Central memory CD8-positive, alpha-beta T cell (primary cell): Measurements from ENCODE around the gene AGTRAP.

Experiments used
- ATAC-seq: fragments of 150-1000 bp; cut with Tn5 transposase; replicated peaks from 2 replicates; pipeline ENCODE4 v1.10.0; 2022; ENCODE audit warnings: mild to moderate bottlenecking, moderate FRiP score, moderate number of reproducible peaks; ENCODE audit not compliant: poor library complexity, severe bottlenecking; ENCODE audit errors: extremely low read depth
- DNase-seq, 2 donors: peaks; one replicate each; pipeline ENCODE4 v3.0.0; 2021; ENCODE audit warnings: low spot score in 2 of 2
- H3K27ac Mint-ChIP-seq: one replicate; pipeline ENCODE4 v1.8.0; 2022; ENCODE audit warnings: low read depth, mild to moderate bottlenecking, moderate library complexity, mixed read lengths
- H3K27me3 Mint-ChIP-seq: one replicate; pipeline ENCODE4 v1.8.0; 2022; ENCODE audit warnings: mixed read lengths
- H3K36me3 Mint-ChIP-seq: one replicate; pipeline ENCODE4 v1.8.0; 2022; ENCODE audit warnings: mild to moderate bottlenecking, moderate library complexity, mixed read lengths; ENCODE audit not compliant: insufficient read depth
- H3K4me1 Mint-ChIP-seq: one replicate; pipeline ENCODE4 v1.8.0; 2022; ENCODE audit warnings: mixed read lengths
- H3K4me3 Mint-ChIP-seq: one replicate; pipeline ENCODE4 v1.8.0; 2022; ENCODE audit warnings: mild to moderate bottlenecking, moderate library complexity, mixed read lengths
- H3K9me3 Mint-ChIP-seq: one replicate; pipeline ENCODE4 v1.8.0; 2022; ENCODE audit warnings: mixed read lengths

AGTRAP gene

GRCh38 chr1:11777658-11778322 lies 41.9 kb downstream of the AGTRAP start:
- no peaks in the 10 kb centered on the region for H3K4me1 Mint-ChIP-seq
- H3K4me3 Mint-ChIP-seq, result no peak overlapping the region

DNA sequence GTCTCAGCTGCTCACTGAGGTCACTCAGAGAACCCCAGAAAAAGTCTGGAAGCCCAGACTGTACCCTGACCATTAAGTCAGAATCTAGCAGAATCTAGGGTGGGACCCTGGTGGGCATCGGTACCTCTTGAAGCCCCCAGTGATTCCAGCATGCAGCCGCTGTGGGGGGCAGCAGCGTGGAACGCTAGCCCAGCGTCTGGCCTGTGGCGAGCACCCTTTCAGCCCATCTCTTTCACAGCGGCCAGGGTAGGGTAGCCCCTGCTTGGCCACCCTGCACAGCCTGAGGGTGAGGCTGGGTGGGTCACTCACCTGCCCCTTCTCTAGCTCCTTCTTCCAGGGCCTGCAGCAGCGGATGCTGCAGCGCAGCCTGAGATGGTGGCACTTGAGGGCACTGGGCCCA lies 42.4 kb downstream of the AGTRAP start:
- DNase-seq, result no peak
- H3K27me3 Mint-ChIP-seq, result peaks cover 11% of the 10 kb centered on the region
- ATAC-seq, result no peak
- H3K4me1 Mint-ChIP-seq, result no peaks in the 10 kb centered on the region
- no peaks in the 10 kb centered on the region for H3K9me3 Mint-ChIP-seq
- no peak overlapping the region for H3K27ac Mint-ChIP-seq
- H3K36me3 Mint-ChIP-seq, result no peaks in the 10 kb centered on the region
- H3K4me3 Mint-ChIP-seq, result no peak overlapping the region

More at GRCh38 chr1:11777658-11778322, 41.9 kb downstream of the AGTRAP start:
- ATAC-seq (no peak), DNase-seq (no peak)
- H3K27me3 Mint-ChIP-seq, result peaks cover 11% of the 10 kb centered on the region
- H3K36me3 Mint-ChIP-seq, result no peaks in the 10 kb centered on the region
- no peaks in the 10 kb centered on the region for H3K9me3 Mint-ChIP-seq
- no peak overlapping the region for H3K27ac Mint-ChIP-seq

DNA sequence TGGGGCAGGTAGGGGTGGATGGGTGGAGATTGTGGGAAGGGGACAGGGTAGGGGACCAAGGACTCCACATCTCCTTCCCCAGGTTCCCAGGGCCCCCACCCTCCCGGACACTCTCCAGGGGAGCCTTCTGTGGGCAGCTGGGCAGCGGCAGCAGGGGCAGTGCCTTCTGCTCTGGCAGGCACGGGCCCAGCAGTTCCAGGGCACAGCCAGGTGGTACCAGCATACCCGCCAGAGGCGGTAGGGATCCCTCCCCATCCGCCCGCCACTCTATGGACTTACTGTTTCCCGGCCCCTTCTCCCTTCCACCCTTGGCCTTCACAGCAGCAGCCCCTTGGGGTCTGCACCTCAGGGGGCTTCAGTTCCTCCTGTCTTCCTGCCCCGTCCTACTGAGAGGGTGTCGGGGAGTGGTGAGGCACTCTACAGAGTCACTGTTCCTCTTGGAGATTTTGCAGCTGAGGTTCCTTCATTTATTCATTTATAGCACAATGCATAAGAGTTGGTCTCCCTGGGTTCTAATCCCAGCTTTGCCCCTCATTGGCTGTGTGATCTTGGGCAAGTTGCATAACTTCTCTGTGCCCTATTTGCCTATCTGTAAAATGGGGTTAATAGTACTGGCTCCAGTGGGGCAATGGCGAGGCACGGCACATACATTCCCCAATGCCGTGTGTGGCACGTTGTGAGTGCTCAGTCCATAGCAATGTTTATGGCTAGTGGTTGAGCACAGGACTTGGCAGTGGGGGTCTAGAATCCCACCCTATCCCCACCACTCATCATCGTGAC lies 43.1 kb downstream of the AGTRAP start:
- no peaks in the 10 kb centered on the region for H3K9me3 Mint-ChIP-seq
- peaks cover 11% of the 10 kb centered on the region for H3K27me3 Mint-ChIP-seq
- no peak for ATAC-seq
- no peak overlapping the region for H3K27ac Mint-ChIP-seq
- H3K4me3 Mint-ChIP-seq, result no peak overlapping the region
- DNase-seq, result no peak
- no peaks in the 10 kb centered on the region for H3K36me3 Mint-ChIP-seq
- no peaks in the 10 kb centered on the region for H3K4me1 Mint-ChIP-seq

- no peak overlapping the region for H3K4me3 Mint-ChIP-seq
- H3K9me3 Mint-ChIP-seq, result no peaks in the 10 kb centered on the region
- no peak overlapping the region for H3K27ac Mint-ChIP-seq
- H3K27me3 Mint-ChIP-seq, result peaks cover 3% of the 10 kb centered on the region
- DNase-seq, result no peak
- ATAC-seq, result no peak
- no peaks in the 10 kb centered on the region for H3K4me1 Mint-ChIP-seq
- no peaks in the 10 kb centered on the region for H3K36me3 Mint-ChIP-seq
Observed at GRCh38 chr1:11779715-11780379, 43.9 kb downstream of the AGTRAP start.

- no peaks in the 10 kb centered on the region for H3K9me3 Mint-ChIP-seq
- H3K27ac Mint-ChIP-seq, result no peak overlapping the region
- H3K27me3 Mint-ChIP-seq, result no peaks in the 10 kb centered on the region
- H3K4me3 Mint-ChIP-seq, result no peak overlapping the region
- ATAC-seq (no peak), DNase-seq (no peak)
- no peaks in the 10 kb centered on the region for H3K4me1 Mint-ChIP-seq
- H3K36me3 Mint-ChIP-seq, result no peaks in the 10 kb centered on the region
Observed at GRCh38 chr1:11780380-11781147, 44.6 kb downstream of the AGTRAP start.

DNA sequence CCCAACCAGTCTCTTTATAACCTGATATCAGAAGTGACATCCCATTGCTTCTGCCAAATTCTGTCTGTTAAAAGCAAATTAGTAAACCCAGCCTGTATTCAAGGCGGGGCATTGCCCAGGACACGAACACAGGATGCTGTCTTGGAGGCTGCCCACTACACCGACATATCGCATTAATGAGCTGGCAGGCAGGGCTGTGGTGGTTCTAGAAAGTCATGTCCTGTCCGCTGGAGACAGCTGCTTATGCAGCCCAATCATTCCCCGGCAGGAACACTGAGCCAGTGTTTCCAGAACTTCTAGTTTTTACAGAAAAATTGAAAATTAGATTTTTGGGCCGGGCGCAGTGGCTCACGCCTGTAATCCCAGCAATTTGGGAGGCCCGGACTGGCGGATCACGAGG lies 45.4 kb downstream of the AGTRAP start:
- ATAC-seq (no peak), DNase-seq (no peak)
- Mint-ChIP-seq H3K36me3 (no peaks in the 10 kb centered on the region), H3K9me3 (no peaks in the 10 kb centered on the region), H3K27me3 (no peaks in the 10 kb centered on the region), H3K27ac (no peak overlapping the region), H3K4me3 (no peak overlapping the region), H3K4me1 (no peaks in the 10 kb centered on the region)

DNA sequence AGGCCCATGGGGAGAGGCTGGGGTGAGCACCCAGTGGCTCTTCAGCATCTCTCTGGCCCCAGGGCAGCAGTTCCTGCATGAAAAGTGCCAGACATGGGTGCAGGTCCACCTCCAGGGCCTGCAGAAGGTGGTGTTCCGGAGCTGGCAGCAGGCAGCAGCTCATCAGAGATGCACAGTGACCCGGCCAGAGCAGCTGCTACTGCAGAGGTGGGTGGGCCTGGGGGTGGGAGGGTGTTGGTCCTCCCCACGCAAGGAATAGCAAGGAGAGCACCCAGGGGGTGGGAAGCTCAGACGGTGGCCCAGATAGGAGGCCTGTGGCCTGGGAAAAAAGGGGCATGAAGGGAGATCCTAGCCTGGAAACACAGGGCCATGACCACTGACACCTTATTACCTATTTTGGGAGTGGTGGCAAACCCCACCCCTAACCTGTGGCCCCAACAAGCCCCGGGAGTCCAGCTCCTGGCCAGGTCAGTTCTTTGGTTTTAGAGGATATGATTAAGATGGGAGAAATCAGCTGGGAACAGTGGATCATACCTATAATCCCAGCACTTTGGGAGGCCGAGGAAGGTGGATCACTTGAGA lies 46.3 kb downstream of the AGTRAP start:
- H3K27me3 Mint-ChIP-seq, result no peaks in the 10 kb centered on the region
- no peaks in the 10 kb centered on the region for H3K4me1 Mint-ChIP-seq
- no peaks in the 10 kb centered on the region for H3K36me3 Mint-ChIP-seq
- DNase-seq (no peak), ATAC-seq (no peak)
- no peak overlapping the region for H3K27ac Mint-ChIP-seq
- H3K9me3 Mint-ChIP-seq, result no peaks in the 10 kb centered on the region
- no peak overlapping the region for H3K4me3 Mint-ChIP-seq

DNA sequence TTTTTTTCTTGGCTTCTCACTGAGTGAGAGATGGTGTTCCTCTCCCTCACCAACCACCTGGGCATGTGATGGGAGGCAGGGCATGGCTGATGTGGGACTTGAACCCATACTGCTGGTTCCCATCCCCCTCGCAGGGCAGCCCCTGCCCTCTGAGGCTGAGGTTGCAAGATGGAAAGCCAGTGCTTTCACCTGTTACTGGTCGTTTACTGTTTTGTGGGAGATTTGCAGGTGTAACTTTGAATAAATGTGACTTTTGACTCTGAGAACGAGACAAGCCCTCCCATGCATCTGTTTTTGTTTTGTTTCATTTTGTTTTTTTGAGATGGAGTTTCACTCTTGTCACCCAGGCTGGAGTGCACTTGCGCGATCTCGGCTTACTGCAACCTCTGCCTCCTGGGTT lies 47.6 kb downstream of the AGTRAP start:
- peak overlapping the region; percentile 42 for H3K4me3 Mint-ChIP-seq
- no peak for DNase-seq
- no peaks in the 10 kb centered on the region for H3K9me3 Mint-ChIP-seq
- ATAC-seq, result no peak
- H3K27me3 Mint-ChIP-seq, result no peaks in the 10 kb centered on the region
- H3K36me3 Mint-ChIP-seq, result no peaks in the 10 kb centered on the region
- H3K27ac Mint-ChIP-seq, result no peak overlapping the region
- no peaks in the 10 kb centered on the region for H3K4me1 Mint-ChIP-seq

- H3K36me3 Mint-ChIP-seq, result no peaks in the 10 kb centered on the region
- H3K27ac Mint-ChIP-seq, result no peak overlapping the region
- no peaks in the 10 kb centered on the region for H3K9me3 Mint-ChIP-seq
- H3K27me3 Mint-ChIP-seq, result no peaks in the 10 kb centered on the region
- no peak for ATAC-seq
- H3K4me1 Mint-ChIP-seq, result no peaks in the 10 kb centered on the region
- DNase-seq, result no peak
- peak overlapping the region; percentile 50 for H3K4me3 Mint-ChIP-seq
Observed at GRCh38 chr1:11784256-11784992, 48.5 kb downstream of the AGTRAP start.

- Mint-ChIP-seq H3K4me1 (no peaks in the 10 kb centered on the region), H3K36me3 (no peaks in the 10 kb centered on the region), H3K27me3 (no peaks in the 10 kb centered on the region), H3K4me3 (peak overlapping the region; percentile 50), H3K27ac (no peak overlapping the region), H3K9me3 (no peaks in the 10 kb centered on the region)
- DNase-seq, result no peak
- ATAC-seq, result no peak
Observed at GRCh38 chr1:11784993-11785769, 49.2 kb downstream of the AGTRAP start.

DNA sequence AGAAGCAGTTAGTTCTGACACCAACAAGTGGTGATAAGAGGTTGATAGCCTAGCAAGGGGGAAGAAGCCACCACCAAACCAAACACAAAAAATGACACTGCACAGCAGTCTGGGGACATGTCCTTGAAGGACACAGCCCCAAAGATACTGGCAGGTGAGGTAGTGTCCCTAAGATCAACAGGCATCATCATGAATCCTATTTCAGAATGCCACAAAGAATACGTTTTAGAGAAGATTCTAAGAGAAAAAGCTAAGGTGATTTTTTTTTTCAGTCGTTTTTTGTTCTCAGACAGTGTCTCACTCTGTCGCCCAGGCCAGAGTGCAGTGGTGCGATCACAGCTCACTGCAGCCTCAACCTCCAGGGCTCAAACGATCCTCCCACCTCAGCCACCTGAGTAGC lies 50.2 kb downstream of the AGTRAP start:
- Mint-ChIP-seq H3K36me3 (no peaks in the 10 kb centered on the region), H3K4me3 (no peak overlapping the region), H3K27ac (no peak overlapping the region), H3K27me3 (no peaks in the 10 kb centered on the region), H3K4me1 (no peaks in the 10 kb centered on the region), H3K9me3 (no peaks in the 10 kb centered on the region)
- ATAC-seq, result no peak
- DNase-seq, result no peak
